Ovary (tissue), 3 donors: ENCODE data around the gene KIF13A.

ENCODE experiments used
- CTCF ChIP-seq, 3 donors: fragments of 450-650 bp in 2 of 3; fragments of 200-600 bp in 1 of 3; IDR thresholded peaks; one replicate each; pipeline versions ENCODE4 v1.5.1 to v1.8.0; 2016 to 2022; ENCODE audit warnings: antibody characterized with exemption in 3 of 3, mild to moderate bottlenecking in 1 of 3
- POLR2A ChIP-seq: fragments of 450-650 bp; IDR thresholded peaks from one replicate; pipeline ENCODE4 v1.6.1; 2017; ENCODE audit warnings: antibody characterized with exemption, mild to moderate bottlenecking, moderate library complexity
- donor health status: DM: no; HTN: no; CAD: no.

- TF ChIP-seq CTCF (IDR thresholded peaks at IDR 0.05) (no peak), POLR2A (no peak)
Observed at GRCh38 chr6:17959302-17959701, 28.1 kb downstream of the KIF13A start.
